B cell (primary cell): ENCODE measurements around the gene CEP41.

Source experiments
- EZH2 ChIP-seq: IDR thresholded peaks from 2 replicates; pipeline ENCODE4 v1.6.1; 2012; ENCODE audit warnings: borderline replicate concordance, low read depth, mild to moderate bottlenecking, moderate library complexity, low read length; ENCODE audit not compliant: insufficient read depth, poor library complexity, severe bottlenecking
- TF ChIP-seq, protein P1 (sequence below): fragments of 200-600 bp; IDR thresholded peaks from one replicate; pipeline ENCODE4 v1.8.0; 2022; ENCODE audit warnings: antibody characterized with exemption, mild to moderate bottlenecking

DNA sequence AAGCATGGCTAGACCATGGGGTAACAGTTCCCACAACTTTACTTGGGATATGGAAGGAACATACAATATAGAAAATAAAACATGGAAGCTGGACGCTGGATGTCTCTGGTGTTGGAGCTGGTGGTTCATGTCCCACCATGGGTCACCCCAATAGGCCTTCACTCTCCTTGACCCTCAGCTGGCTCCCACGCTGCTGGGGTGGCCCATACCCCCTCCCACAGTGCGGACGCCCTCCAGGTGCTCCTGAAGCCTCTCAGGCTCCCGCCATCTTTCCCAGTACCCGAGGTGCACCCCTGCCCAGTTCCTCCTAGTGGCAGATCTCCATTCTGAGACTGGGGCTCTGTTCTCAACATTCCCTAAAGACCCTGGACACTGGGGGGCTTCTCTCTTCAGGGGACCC is 66.3 kb downstream of the CEP41 start:
- TF ChIP-seq EZH2: no peak
- TF ChIP-seq, protein P1, sequence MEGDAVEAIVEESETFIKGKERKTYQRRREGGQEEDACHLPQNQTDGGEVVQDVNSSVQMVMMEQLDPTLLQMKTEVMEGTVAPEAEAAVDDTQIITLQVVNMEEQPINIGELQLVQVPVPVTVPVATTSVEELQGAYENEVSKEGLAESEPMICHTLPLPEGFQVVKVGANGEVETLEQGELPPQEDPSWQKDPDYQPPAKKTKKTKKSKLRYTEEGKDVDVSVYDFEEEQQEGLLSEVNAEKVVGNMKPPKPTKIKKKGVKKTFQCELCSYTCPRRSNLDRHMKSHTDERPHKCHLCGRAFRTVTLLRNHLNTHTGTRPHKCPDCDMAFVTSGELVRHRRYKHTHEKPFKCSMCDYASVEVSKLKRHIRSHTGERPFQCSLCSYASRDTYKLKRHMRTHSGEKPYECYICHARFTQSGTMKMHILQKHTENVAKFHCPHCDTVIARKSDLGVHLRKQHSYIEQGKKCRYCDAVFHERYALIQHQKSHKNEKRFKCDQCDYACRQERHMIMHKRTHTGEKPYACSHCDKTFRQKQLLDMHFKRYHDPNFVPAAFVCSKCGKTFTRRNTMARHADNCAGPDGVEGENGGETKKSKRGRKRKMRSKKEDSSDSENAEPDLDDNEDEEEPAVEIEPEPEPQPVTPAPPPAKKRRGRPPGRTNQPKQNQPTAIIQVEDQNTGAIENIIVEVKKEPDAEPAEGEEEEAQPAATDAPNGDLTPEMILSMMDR: no peak
